Activated naive CD4-positive, alpha-beta T cell treated with anti-CD3 and anti-CD28 coated beads, Interleukin-2, amount 50 U/mL, for 24 hours (primary cell): Measurements from ENCODE around the gene KLHL3.
"Not testable (repeated sequence)": the region's sequence is repeated elsewhere in the genome, so short reads cannot be mapped to it uniquely, and the experiment has no call there.

Experiments used
- H3K27ac Mint-ChIP-seq: one replicate; pipeline ENCODE4 v1.8.0; 2021; ENCODE audit warnings: mild to moderate bottlenecking, mixed read lengths
- H3K27me3 Mint-ChIP-seq: one replicate; pipeline ENCODE4 v1.8.0; 2021; ENCODE audit warnings: mixed read lengths
- H3K36me3 Mint-ChIP-seq: one replicate; pipeline ENCODE4 v1.8.0; 2021; ENCODE audit warnings: mixed read lengths
- H3K4me1 Mint-ChIP-seq: one replicate; pipeline ENCODE4 v1.8.0; 2021; ENCODE audit warnings: mixed read lengths
- H3K4me3 Mint-ChIP-seq: one replicate; pipeline ENCODE4 v1.8.0; 2021; ENCODE audit warnings: mild to moderate bottlenecking, mixed read lengths
- H3K9me3 Mint-ChIP-seq: one replicate; pipeline ENCODE4 v1.8.0; 2021; ENCODE audit warnings: mixed read lengths

The KLHL3 gene

GRCh38 chr5:137667341-137667740, 68.5 kb downstream of the KLHL3 start:
- H3K36me3 Mint-ChIP-seq: peaks cover 5% of the 10 kb centered on the region
- no peaks in the 10 kb centered on the region for H3K9me3 Mint-ChIP-seq
- no peaks in the 10 kb centered on the region for H3K27me3 Mint-ChIP-seq
- no peak overlapping the region for H3K4me3 Mint-ChIP-seq
- peaks cover 28% of the 10 kb centered on the region for H3K4me1 Mint-ChIP-seq
- H3K27ac Mint-ChIP-seq: peak overlapping the region; percentile 1

GRCh38 chr5:137666901-137667300, 69.0 kb downstream of the KLHL3 start:
- no peak overlapping the region for H3K4me3 Mint-ChIP-seq
- no peaks in the 10 kb centered on the region for H3K27me3 Mint-ChIP-seq
- peak overlapping the region; percentile 63 for H3K27ac Mint-ChIP-seq
- peaks cover 32% of the 10 kb centered on the region for H3K4me1 Mint-ChIP-seq
- peaks cover 5% of the 10 kb centered on the region for H3K36me3 Mint-ChIP-seq
- H3K9me3 Mint-ChIP-seq: no peaks in the 10 kb centered on the region

GRCh38 chr5:137666461-137666850, 69.4 kb downstream of the KLHL3 start:
- peaks cover 37% of the 10 kb centered on the region for H3K4me1 Mint-ChIP-seq
- peak overlapping the region; percentile 63 for H3K27ac Mint-ChIP-seq
- H3K9me3 Mint-ChIP-seq: no peaks in the 10 kb centered on the region
- peaks cover 5% of the 10 kb centered on the region for H3K36me3 Mint-ChIP-seq
- H3K4me3 Mint-ChIP-seq: no peak overlapping the region
- H3K27me3 Mint-ChIP-seq: no peaks in the 10 kb centered on the region

GRCh38 chr5:137665678-137666460, 70.0 kb downstream of the KLHL3 start:
- Mint-ChIP-seq H3K27me3 (no peaks in the 10 kb centered on the region), H3K36me3 (peaks cover 1% of the 10 kb centered on the region), H3K4me3 (no peak overlapping the region), H3K9me3 (no peaks in the 10 kb centered on the region), H3K27ac (peak overlapping the region; percentile 63), H3K4me1 (peaks cover 39% of the 10 kb centered on the region)

GRCh38 chr5:137660349-137660817, 75.5 kb downstream of the KLHL3 start:
- no peak overlapping the region for H3K4me3 Mint-ChIP-seq
- H3K27me3 Mint-ChIP-seq: no peaks in the 10 kb centered on the region
- no peaks in the 10 kb centered on the region for H3K9me3 Mint-ChIP-seq
- peaks cover 24% of the 10 kb centered on the region for H3K4me1 Mint-ChIP-seq
- no peak overlapping the region for H3K27ac Mint-ChIP-seq
- peaks cover 7% of the 10 kb centered on the region for H3K36me3 Mint-ChIP-seq

- Mint-ChIP-seq H3K9me3 (no peaks in the 10 kb centered on the region), H3K27ac (no peak overlapping the region), H3K36me3 (peaks cover 9% of the 10 kb centered on the region), H3K4me1 (peaks cover 20% of the 10 kb centered on the region), H3K27me3 (no peaks in the 10 kb centered on the region), H3K4me3 (no peak overlapping the region)
These were observed 76.7 kb downstream of the KLHL3 start for GRCh38 chr5:137659209-137659608.

GRCh38 chr5:137658324-137658723, 77.6 kb downstream of the KLHL3 start:
- peaks cover 20% of the 10 kb centered on the region for H3K4me1 Mint-ChIP-seq
- no peaks in the 10 kb centered on the region for H3K9me3 Mint-ChIP-seq
- no peak overlapping the region for H3K4me3 Mint-ChIP-seq
- peak overlapping the region; percentile 5 for H3K27ac Mint-ChIP-seq
- no peaks in the 10 kb centered on the region for H3K27me3 Mint-ChIP-seq
- peaks cover 9% of the 10 kb centered on the region for H3K36me3 Mint-ChIP-seq

GRCh38 chr5:137657073-137657472, 78.8 kb downstream of the KLHL3 start:
- Mint-ChIP-seq H3K4me1 (peaks cover 17% of the 10 kb centered on the region), H3K9me3 (no peaks in the 10 kb centered on the region), H3K27me3 (no peaks in the 10 kb centered on the region), H3K27ac (no peak overlapping the region), H3K4me3 (no peak overlapping the region), H3K36me3 (peaks cover 13% of the 10 kb centered on the region)

- Mint-ChIP-seq H3K27me3 (no peaks in the 10 kb centered on the region), H3K9me3 (no peaks in the 10 kb centered on the region), H3K36me3 (peaks cover 13% of the 10 kb centered on the region), H3K27ac (no peak overlapping the region), H3K4me1 (peaks cover 12% of the 10 kb centered on the region), H3K4me3 (no peak overlapping the region)
These were observed 79.3 kb downstream of the KLHL3 start for GRCh38 chr5:137656558-137656957.

- Mint-ChIP-seq H3K4me1 (no peaks in the 10 kb centered on the region), H3K27ac (no peak overlapping the region), H3K27me3 (no peaks in the 10 kb centered on the region), H3K9me3 (no peaks in the 10 kb centered on the region), H3K36me3 (peaks cover 25% of the 10 kb centered on the region), H3K4me3 (no peak overlapping the region)
These were observed 84.9 kb downstream of the KLHL3 start for GRCh38 chr5:137651022-137651421.

- no peak overlapping the region for H3K27ac Mint-ChIP-seq
- H3K36me3 Mint-ChIP-seq: peaks cover 35% of the 10 kb centered on the region
- no peaks in the 10 kb centered on the region for H3K9me3 Mint-ChIP-seq
- no peaks in the 10 kb centered on the region for H3K4me1 Mint-ChIP-seq
- H3K4me3 Mint-ChIP-seq: no peak overlapping the region
- no peaks in the 10 kb centered on the region for H3K27me3 Mint-ChIP-seq
These were observed 86.5 kb downstream of the KLHL3 start for GRCh38 chr5:137649228-137649935.

GRCh38 chr5:137648361-137648760, 87.5 kb downstream of the KLHL3 start:
- Mint-ChIP-seq H3K4me1 (no peaks in the 10 kb centered on the region), H3K4me3 (no peak overlapping the region), H3K36me3 (peaks cover 35% of the 10 kb centered on the region), H3K9me3 (no peaks in the 10 kb centered on the region), H3K27ac (no peak overlapping the region), H3K27me3 (no peaks in the 10 kb centered on the region)

GRCh38 chr5:137647401-137647800, 88.5 kb downstream of the KLHL3 start:
- H3K4me1 Mint-ChIP-seq: no peaks in the 10 kb centered on the region
- no peak overlapping the region for H3K27ac Mint-ChIP-seq
- no peaks in the 10 kb centered on the region for H3K9me3 Mint-ChIP-seq
- H3K36me3 Mint-ChIP-seq: peaks cover 33% of the 10 kb centered on the region
- no peak overlapping the region for H3K4me3 Mint-ChIP-seq
- H3K27me3 Mint-ChIP-seq: no peaks in the 10 kb centered on the region

GRCh38 chr5:137646761-137647160, 89.1 kb downstream of the KLHL3 start:
- no peaks in the 10 kb centered on the region for H3K27me3 Mint-ChIP-seq
- no peaks in the 10 kb centered on the region for H3K4me1 Mint-ChIP-seq
- no peaks in the 10 kb centered on the region for H3K9me3 Mint-ChIP-seq
- no peak overlapping the region for H3K4me3 Mint-ChIP-seq
- H3K27ac Mint-ChIP-seq: no peak overlapping the region
- peaks cover 31% of the 10 kb centered on the region for H3K36me3 Mint-ChIP-seq

- H3K4me1 Mint-ChIP-seq, H3K4me3 Mint-ChIP-seq, H3K9me3 Mint-ChIP-seq, H3K27me3 Mint-ChIP-seq, H3K27ac Mint-ChIP-seq: not testable (repeated sequence)
- H3K36me3 Mint-ChIP-seq: peaks cover 24% of the 10 kb centered on the region
These were observed 92.8 kb downstream of the KLHL3 start for GRCh38 chr5:137643081-137643480.

GRCh38 chr5:137642091-137642490, 93.8 kb downstream of the KLHL3 start:
- H3K27me3 Mint-ChIP-seq: no peaks in the 10 kb centered on the region
- no peak overlapping the region for H3K4me3 Mint-ChIP-seq
- peaks cover 23% of the 10 kb centered on the region for H3K36me3 Mint-ChIP-seq
- H3K4me1 Mint-ChIP-seq: no peaks in the 10 kb centered on the region
- no peak overlapping the region for H3K27ac Mint-ChIP-seq
- no peaks in the 10 kb centered on the region for H3K9me3 Mint-ChIP-seq
